DND-41 (cell line): Measurements from ENCODE around the gene MUCL3.

ENCODE experiments used
- ATAC-seq: fragments of 200-7000 bp; cut with Tn5 transposase; 3 replicates; pipeline ENCODE4 v1.9.1; 2021; ENCODE audit warnings: low read depth; ENCODE audit not compliant: insufficient read depth
- DNase-seq: peaks from one replicate; pipeline ENCODE4 v3.0.0-alpha.2; 2020
- H2AFZ ChIP-seq: 2 replicates; pipeline ENCODE4 v1.6.0; 2012; ENCODE audit warnings: low read depth, low read length
- H3K27ac ChIP-seq: 2 replicates; pipeline ENCODE4 v1.5.1; 2012; ENCODE audit warnings: low read length, inconsistent platforms
- H3K27me3 ChIP-seq: fragments of 200-600 bp; sonication (generic); 2 replicates; pipeline ENCODE4 v1.6.0; 2012; ENCODE audit warnings: low read length, mild to moderate bottlenecking, inconsistent platforms; ENCODE audit not compliant: insufficient read depth, poor library complexity
- H3K36me3 ChIP-seq: 2 replicates; pipeline ENCODE4 v1.5.1; 2012; ENCODE audit warnings: low read length, inconsistent platforms; ENCODE audit not compliant: insufficient read depth
- H3K4me1 ChIP-seq: 2 replicates; pipeline ENCODE4 v1.5.1; 2012; ENCODE audit warnings: mild to moderate bottlenecking, low read length; ENCODE audit not compliant: insufficient read depth
- H3K4me2 ChIP-seq: 2 replicates; pipeline ENCODE4 v1.6.0; 2012; ENCODE audit warnings: mild to moderate bottlenecking, moderate library complexity, low read length, inconsistent platforms; ENCODE audit not compliant: insufficient read depth
- H3K4me3 ChIP-seq, 2 experiments: fragments of 200-600 bp in 1 of 2; shearing (Covaris generic) in 1 of 2; 2 replicates each; pipeline ENCODE4 v1.5.1; 2012 to 2016; ENCODE audit warnings: inconsistent platforms in 2 of 2, low read length in 2 of 2, mild to moderate bottlenecking in 2 of 2, low read depth in 1 of 2, moderate library complexity in 1 of 2
- H3K79me2 ChIP-seq: 2 replicates; pipeline ENCODE4 v1.6.0; 2012; ENCODE audit warnings: low read length, inconsistent platforms; ENCODE audit not compliant: insufficient read depth
- H3K9ac ChIP-seq: 2 replicates; pipeline ENCODE4 v1.6.0; 2012; ENCODE audit warnings: low read depth, mild to moderate bottlenecking, inconsistent platforms, low read length, moderate library complexity
- H3K9me3 ChIP-seq: 2 replicates; pipeline ENCODE4 v1.5.1; 2012; ENCODE audit warnings: low read length, moderate library complexity, mild to moderate bottlenecking, inconsistent platforms; ENCODE audit not compliant: insufficient read depth, severe bottlenecking
- H4K20me1 ChIP-seq: 2 replicates; pipeline ENCODE4 v1.6.0; 2012; ENCODE audit warnings: low read length; ENCODE audit not compliant: insufficient read depth
- EZH2 ChIP-seq: IDR thresholded peaks from 3 replicates; pipeline ENCODE4 v1.6.1; 2012; ENCODE audit warnings: borderline replicate concordance, low read depth, mild to moderate bottlenecking, moderate library complexity, low read length, inconsistent platforms; ENCODE audit not compliant: severe bottlenecking
- TF ChIP-seq, protein P1 (sequence below): IDR thresholded peaks from 2 replicates; pipeline ENCODE4 v1.5.1; 2012; ENCODE audit warnings: borderline replicate concordance, low read length, moderate library complexity, mild to moderate bottlenecking; ENCODE audit not compliant: poor library complexity, severe bottlenecking; ENCODE audit errors: extremely low read depth

MUCL3 gene

DNA sequence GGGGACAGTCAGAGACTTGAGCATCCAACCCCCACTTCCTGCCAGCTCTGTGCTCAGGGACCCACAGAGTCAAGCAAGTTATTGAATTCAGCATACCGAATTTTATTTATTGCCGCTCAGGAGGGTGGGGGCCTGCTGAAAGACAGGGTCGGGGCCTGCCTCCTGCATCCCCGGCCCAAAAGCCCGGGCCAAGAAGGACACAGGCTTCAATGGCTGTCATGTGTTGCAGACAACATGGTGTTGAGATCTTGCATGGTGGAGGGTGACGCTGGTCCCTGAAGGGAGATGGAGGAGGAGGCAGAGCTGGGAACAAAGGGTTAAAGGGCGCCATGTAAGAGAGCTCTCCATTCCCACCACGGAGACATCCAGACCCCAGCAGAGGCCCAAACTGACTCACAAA lies 9.5 kb upstream of the MUCL3 start:
- H3K4me3 ChIP-seq = no peak overlapping the region
- peaks cover 7% of the 10 kb centered on the region for H3K36me3 ChIP-seq
- no peak overlapping the region for H2AFZ ChIP-seq
- no peaks in the 10 kb centered on the region for H3K4me1 ChIP-seq
- H3K79me2 ChIP-seq = no peaks in the 10 kb centered on the region
- no peaks in the 10 kb centered on the region for H4K20me1 ChIP-seq
- no peaks in the 10 kb centered on the region for H3K9me3 ChIP-seq
- TF ChIP-seq, protein P1, sequence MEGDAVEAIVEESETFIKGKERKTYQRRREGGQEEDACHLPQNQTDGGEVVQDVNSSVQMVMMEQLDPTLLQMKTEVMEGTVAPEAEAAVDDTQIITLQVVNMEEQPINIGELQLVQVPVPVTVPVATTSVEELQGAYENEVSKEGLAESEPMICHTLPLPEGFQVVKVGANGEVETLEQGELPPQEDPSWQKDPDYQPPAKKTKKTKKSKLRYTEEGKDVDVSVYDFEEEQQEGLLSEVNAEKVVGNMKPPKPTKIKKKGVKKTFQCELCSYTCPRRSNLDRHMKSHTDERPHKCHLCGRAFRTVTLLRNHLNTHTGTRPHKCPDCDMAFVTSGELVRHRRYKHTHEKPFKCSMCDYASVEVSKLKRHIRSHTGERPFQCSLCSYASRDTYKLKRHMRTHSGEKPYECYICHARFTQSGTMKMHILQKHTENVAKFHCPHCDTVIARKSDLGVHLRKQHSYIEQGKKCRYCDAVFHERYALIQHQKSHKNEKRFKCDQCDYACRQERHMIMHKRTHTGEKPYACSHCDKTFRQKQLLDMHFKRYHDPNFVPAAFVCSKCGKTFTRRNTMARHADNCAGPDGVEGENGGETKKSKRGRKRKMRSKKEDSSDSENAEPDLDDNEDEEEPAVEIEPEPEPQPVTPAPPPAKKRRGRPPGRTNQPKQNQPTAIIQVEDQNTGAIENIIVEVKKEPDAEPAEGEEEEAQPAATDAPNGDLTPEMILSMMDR = no peak
- no peak for TF ChIP-seq EZH2
- no peak overlapping the region for H3K4me2 ChIP-seq
- ATAC-seq = no peak
- H3K27me3 ChIP-seq = peaks cover 5% of the 10 kb centered on the region
- no peak overlapping the region for H3K27ac ChIP-seq
- DNase-seq = no peak
- H3K9ac ChIP-seq = no peak overlapping the region

DNA sequence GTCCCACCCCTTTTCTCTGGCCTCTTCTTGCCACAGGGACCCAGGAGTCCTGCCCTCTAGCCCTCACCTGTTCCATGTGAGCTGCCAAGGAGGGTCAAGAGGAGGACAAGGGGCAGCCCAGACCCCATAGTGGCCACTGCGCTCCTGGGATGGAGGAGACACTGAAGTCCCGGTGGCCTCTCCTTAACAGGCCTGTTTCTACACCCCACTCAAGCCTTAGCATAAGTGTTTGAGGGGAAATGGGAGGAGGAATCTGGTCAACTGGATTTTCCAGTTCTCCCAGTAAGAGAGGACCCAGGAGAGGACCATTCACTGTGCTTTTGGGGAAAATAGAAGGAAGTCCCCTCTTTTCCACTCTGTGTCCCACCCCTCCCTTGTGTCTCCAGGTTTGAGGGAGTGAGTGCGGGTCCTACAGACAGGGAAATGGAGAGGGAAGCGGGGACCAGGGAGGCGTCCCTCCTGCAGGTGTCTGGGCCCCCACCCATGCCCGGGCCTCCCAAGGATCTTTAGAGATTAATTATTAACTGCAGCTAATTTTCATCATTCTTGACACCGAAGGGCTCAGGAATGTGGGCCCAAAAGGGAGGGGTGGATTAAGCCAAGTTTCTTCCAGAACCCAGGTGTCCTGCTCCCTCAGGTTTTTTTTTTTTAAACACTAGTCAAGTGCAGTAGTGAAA lies 8.7 kb upstream of the MUCL3 start, which contains the start of gene SFTA2:
Gene SFTA2, minus strand, starts transcription at position 202 of the 677 bp plus-strand sequence. Its CDS starts 74 bp downstream, at position 128.
- ATAC-seq (no peak), DNase-seq (no peak)
- no peak within 1 kb of the TSS for H3K9ac ChIP-seq
- H3K79me2 ChIP-seq = no peaks in the 10 kb centered on the region
- no peak within 1 kb of the TSS for H2AFZ ChIP-seq
- H3K4me2 ChIP-seq = no peak within 1 kb of the TSS
- TF ChIP-seq EZH2 = no peak
- TF ChIP-seq, protein P1 = no peak
- no peak within 1 kb of the TSS for H3K27ac ChIP-seq
- H3K4me3 ChIP-seq = no peak within 1 kb of the TSS
- H4K20me1 ChIP-seq = no peaks in the 10 kb centered on the region
- H3K27me3 ChIP-seq = peaks cover 5% of the 10 kb centered on the region
- no peaks in the 10 kb centered on the region; the same call in 1 of the 2 replicates for H3K36me3 ChIP-seq
- H3K4me1 ChIP-seq = no peaks in the 10 kb centered on the region
- no peaks in the 10 kb centered on the region for H3K9me3 ChIP-seq

DNA sequence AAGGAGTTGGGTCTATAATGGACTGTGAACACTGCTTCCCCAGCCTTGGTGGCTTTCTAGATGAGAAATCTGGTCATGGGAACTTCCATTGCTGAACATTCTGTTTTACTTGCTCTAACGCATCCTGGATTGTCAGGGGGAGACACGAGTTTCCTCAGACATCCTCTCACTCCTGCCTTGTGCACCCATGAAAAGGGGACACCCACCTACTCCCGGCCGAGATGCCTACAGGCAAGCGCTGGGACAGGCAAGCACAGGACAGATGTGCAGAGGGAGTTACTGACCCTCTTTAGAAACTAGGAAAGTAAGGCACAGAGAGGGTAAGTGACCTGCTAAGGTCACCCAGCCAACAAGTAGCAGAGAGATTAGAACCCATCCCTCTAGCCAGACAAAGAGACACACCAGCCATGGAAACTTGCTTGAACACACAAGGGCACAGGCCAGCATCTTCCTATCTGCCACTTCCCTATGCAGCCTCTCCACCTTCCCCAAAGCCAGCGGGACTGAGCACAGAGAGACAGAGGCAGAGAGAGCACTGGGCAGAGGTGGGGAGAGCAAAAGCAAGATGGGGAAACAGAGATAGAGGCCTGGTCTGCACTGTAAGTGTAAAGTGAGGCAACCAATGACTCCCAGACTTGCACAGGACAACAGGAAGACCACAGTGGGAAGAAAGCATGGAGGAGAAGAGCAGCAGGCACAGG lies 8.0 kb upstream of the MUCL3 start:
- H3K4me3 ChIP-seq = no peak overlapping the region
- DNase-seq (no peak), ATAC-seq (no peak)
- H3K27ac ChIP-seq = no peak overlapping the region
- no peaks in the 10 kb centered on the region for H3K9me3 ChIP-seq
- no peak overlapping the region for H3K9ac ChIP-seq
- H3K27me3 ChIP-seq = peaks cover 5% of the 10 kb centered on the region
- no peaks in the 10 kb centered on the region for H3K4me1 ChIP-seq
- no peaks in the 10 kb centered on the region for H3K79me2 ChIP-seq
- H3K36me3 ChIP-seq = no peaks in the 10 kb centered on the region
- H2AFZ ChIP-seq = no peak overlapping the region
- no peak overlapping the region for H3K4me2 ChIP-seq
- no peak for TF ChIP-seq EZH2
- TF ChIP-seq, protein P1 = no peak
- H4K20me1 ChIP-seq = no peaks in the 10 kb centered on the region
